ENCODE measurements around the gene AGAP1.

The AGAP1 gene

GRCh38 chr2:235954888-235955480 lies 461.1 kb downstream of the AGAP1 start:
- Histone ChIP-seq H3K4me1 (ENCODE audit: control insufficient read depth, insufficient read depth, low read length) (peaks cover 6% of the 10 kb centered on the region), H3K27me3 (ENCODE audit: control insufficient read depth, insufficient read depth, low read length) (no peaks in the 10 kb centered on the region), H3K4me3 (ENCODE audit: low read length) (no peak overlapping the region), H3K27ac (ENCODE audit: low read length) (no peak overlapping the region), H3K36me3 (ENCODE audit: control insufficient read depth, insufficient read depth, low read length) (no peaks in the 10 kb centered on the region), H3K9me3 (ENCODE audit: control insufficient read depth, insufficient read depth, low read length) (no peaks in the 10 kb centered on the region)
- DNase-seq (ENCODE audit: low read depth, low spot score), result no peak
- whole genome bisulfite sequencing (ENCODE audit: insufficient coverage, insufficient read length), result no CpG with 5 or more reads among the region's 13 CpGs

DNA sequence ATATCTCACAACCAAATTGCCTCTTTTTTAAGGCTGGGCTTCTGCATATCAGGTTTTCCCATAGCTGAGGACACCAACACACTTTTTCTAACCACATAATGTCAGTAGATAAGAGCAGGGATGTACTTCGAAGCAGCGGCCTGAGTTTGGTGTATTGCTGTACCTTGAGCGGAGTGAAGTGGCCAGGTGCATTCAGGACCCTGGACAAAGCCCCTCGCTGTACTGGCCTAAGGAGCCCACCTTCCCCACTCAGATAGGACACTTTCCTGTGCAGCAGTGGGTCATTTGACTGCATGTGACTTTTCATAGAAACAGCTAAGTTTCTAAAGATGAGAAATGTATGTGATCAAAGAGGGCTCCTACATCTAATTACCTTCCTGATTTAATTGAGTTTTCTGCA lies 461.8 kb downstream of the AGAP1 start:
- no peak for DNase-seq (ENCODE audit: low read depth, low spot score)
- no peak overlapping the region for H3K27ac ChIP-seq (ENCODE audit: low read length)

GRCh38 chr2:235956281-235956970 lies 462.6 kb downstream of the AGAP1 start:
- no CpG with 5 or more reads among the region's 8 CpGs for WGBS (ENCODE audit: insufficient coverage, insufficient read length)
- no peak for DNase-seq (ENCODE audit: low read depth, low spot score)
- H3K9me3 ChIP-seq (ENCODE audit: control insufficient read depth, insufficient read depth, low read length), result no peaks in the 10 kb centered on the region
- H3K27me3 ChIP-seq (ENCODE audit: control insufficient read depth, insufficient read depth, low read length), result no peaks in the 10 kb centered on the region
- H3K4me1 ChIP-seq (ENCODE audit: control insufficient read depth, insufficient read depth, low read length), result peaks cover 2% of the 10 kb centered on the region
- no peak overlapping the region for H3K4me3 ChIP-seq (ENCODE audit: low read length)
- H3K36me3 ChIP-seq (ENCODE audit: control insufficient read depth, insufficient read depth, low read length), result no peaks in the 10 kb centered on the region
- H3K27ac ChIP-seq (ENCODE audit: low read length), result no peak overlapping the region

More for the DNA sequence above, 461.8 kb downstream of the AGAP1 start:
- Histone ChIP-seq H3K4me1 (ENCODE audit: control insufficient read depth, insufficient read depth, low read length) (peaks cover 2% of the 10 kb centered on the region), H3K27me3 (ENCODE audit: control insufficient read depth, insufficient read depth, low read length) (no peaks in the 10 kb centered on the region), H3K36me3 (ENCODE audit: control insufficient read depth, insufficient read depth, low read length) (no peaks in the 10 kb centered on the region), H3K4me3 (ENCODE audit: low read length) (no peak overlapping the region), H3K9me3 (ENCODE audit: control insufficient read depth, insufficient read depth, low read length) (no peaks in the 10 kb centered on the region)
- no CpG with 5 or more reads among the region's 4 CpGs for WGBS (ENCODE audit: insufficient coverage, insufficient read length)

- Histone ChIP-seq H3K27ac (ENCODE audit: low read length) (no peak overlapping the region), H3K27me3 (ENCODE audit: control insufficient read depth, insufficient read depth, low read length) (no peaks in the 10 kb centered on the region), H3K4me3 (ENCODE audit: low read length) (no peak overlapping the region), H3K4me1 (ENCODE audit: control insufficient read depth, insufficient read depth, low read length) (peaks cover 2% of the 10 kb centered on the region), H3K9me3 (ENCODE audit: control insufficient read depth, insufficient read depth, low read length) (no peaks in the 10 kb centered on the region), H3K36me3 (ENCODE audit: control insufficient read depth, insufficient read depth, low read length) (no peaks in the 10 kb centered on the region)
- DNase-seq (ENCODE audit: low read depth, low spot score), result no peak
- WGBS (ENCODE audit: insufficient coverage, insufficient read length), result no CpG with 5 or more reads among the region's 9 CpGs
Measured at GRCh38 chr2:235957251-235957650, 463.4 kb downstream of the AGAP1 start.

DNA sequence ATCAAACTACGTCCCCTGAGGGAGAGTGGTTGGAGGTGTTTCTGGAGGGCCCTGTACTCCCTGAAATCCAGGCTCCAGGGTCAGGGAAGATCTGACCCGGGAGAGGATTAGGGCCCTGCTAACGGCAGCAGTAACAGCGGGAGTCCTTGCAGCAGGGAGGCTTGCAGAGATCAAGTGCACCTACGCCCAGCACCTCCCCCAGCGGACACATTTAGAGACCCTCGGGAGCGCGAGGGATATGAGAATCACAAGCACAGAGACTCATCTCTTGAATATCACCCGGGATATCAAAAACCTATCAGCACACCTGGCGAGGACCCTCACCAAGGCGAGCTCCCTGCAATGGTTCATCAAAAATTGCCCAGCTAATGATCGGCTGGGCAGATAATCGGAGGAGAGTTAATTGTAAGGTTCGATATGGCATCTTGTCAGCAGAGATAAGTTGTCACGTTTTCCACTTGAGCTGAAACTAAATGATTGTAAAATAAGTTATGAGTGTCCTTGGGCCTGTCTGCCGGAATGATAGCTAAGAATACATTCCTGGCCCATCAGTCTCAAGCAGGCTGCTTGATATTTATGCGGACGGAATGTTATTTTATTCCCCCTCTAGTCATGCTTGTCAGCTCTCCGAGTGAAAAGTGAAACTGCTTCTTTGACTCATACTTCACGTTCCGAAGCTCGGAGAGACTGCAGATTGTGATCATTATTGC lies 464.5 kb downstream of the AGAP1 start:
- Histone ChIP-seq H3K36me3 (ENCODE audit: control insufficient read depth, insufficient read depth, low read length) (no peaks in the 10 kb centered on the region), H3K9me3 (ENCODE audit: control insufficient read depth, insufficient read depth, low read length) (no peaks in the 10 kb centered on the region), H3K4me1 (ENCODE audit: control insufficient read depth, insufficient read depth, low read length) (no peaks in the 10 kb centered on the region; the same call in 1 of the 2 replicates), H3K27ac (ENCODE audit: low read length) (no peak overlapping the region), H3K4me3 (ENCODE audit: low read length) (no peak overlapping the region), H3K27me3 (ENCODE audit: control insufficient read depth, insufficient read depth, low read length) (no peaks in the 10 kb centered on the region)
- no CpG with 5 or more reads among the region's 23 CpGs for WGBS (ENCODE audit: insufficient coverage, insufficient read length)
- DNase-seq (ENCODE audit: low read depth, low spot score), result no peak

- Histone ChIP-seq H3K27ac (ENCODE audit: low read length) (no peak overlapping the region), H3K4me3 (ENCODE audit: low read length) (no peak overlapping the region), H3K9me3 (ENCODE audit: control insufficient read depth, insufficient read depth, low read length) (no peaks in the 10 kb centered on the region), H3K4me1 (ENCODE audit: control insufficient read depth, insufficient read depth, low read length) (no peaks in the 10 kb centered on the region; the same call in 1 of the 2 replicates), H3K36me3 (ENCODE audit: control insufficient read depth, insufficient read depth, low read length) (no peaks in the 10 kb centered on the region), H3K27me3 (ENCODE audit: control insufficient read depth, insufficient read depth, low read length) (no peaks in the 10 kb centered on the region)
- no CpG with 5 or more reads among the region's 29 CpGs for WGBS (ENCODE audit: insufficient coverage, insufficient read length)
- no peak for DNase-seq (ENCODE audit: low read depth, low spot score)
Measured at GRCh38 chr2:235958931-235959410, 465.1 kb downstream of the AGAP1 start.

DNA sequence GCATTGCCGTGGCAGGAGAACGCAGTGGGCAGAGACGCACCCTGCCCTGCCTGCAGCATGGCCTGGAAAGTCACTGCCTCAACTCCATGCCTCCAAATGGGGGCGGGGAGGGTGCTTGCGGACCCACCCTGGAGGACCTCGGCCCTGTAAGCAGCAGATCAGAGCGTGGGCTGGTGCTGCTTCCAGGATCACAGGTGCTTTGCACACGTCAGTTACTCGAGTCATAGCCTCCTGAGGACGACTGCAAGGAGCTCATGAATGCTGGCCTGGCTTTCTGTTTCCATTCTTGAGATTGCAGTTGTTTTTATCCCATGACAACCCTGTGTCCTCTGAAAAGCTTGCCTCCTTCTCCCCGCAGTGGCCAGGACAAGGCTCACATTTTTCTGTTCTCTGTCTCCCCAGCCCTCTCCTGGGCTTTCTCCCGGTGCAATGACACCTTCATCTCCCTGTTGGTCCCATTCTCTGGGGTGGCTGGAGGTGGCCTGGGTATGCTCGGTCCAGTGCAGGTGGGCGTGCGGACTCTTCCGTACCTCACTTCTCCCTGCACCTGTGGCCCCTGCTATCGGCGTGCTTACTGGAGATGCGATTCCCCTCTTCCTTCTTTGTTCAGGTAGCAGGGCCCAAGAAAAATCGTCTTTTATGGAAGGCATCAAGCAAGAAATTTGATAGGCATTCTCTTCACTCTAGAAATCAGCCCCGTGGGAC lies 466.3 kb downstream of the AGAP1 start:
- no peaks in the 10 kb centered on the region; the same call in 1 of the 2 replicates for H3K4me1 ChIP-seq (ENCODE audit: control insufficient read depth, insufficient read depth, low read length)
- DNase-seq (ENCODE audit: low read depth, low spot score), result no peak
- no peaks in the 10 kb centered on the region for H3K27me3 ChIP-seq (ENCODE audit: control insufficient read depth, insufficient read depth, low read length)
- H3K4me3 ChIP-seq (ENCODE audit: low read length), result no peak overlapping the region
- H3K9me3 ChIP-seq (ENCODE audit: control insufficient read depth, insufficient read depth, low read length), result no peaks in the 10 kb centered on the region
- no CpG with 5 or more reads among the region's 21 CpGs for WGBS (ENCODE audit: insufficient coverage, insufficient read length)
- H3K27ac ChIP-seq (ENCODE audit: low read length), result no peak overlapping the region
- H3K36me3 ChIP-seq (ENCODE audit: control insufficient read depth, insufficient read depth, low read length), result no peaks in the 10 kb centered on the region

GRCh38 chr2:235960716-235961640 lies 467.1 kb downstream of the AGAP1 start:
- H3K9me3 ChIP-seq (ENCODE audit: control insufficient read depth, insufficient read depth, low read length), result no peaks in the 10 kb centered on the region
- no peak for DNase-seq (ENCODE audit: low read depth, low spot score)
- no peak overlapping the region for H3K27ac ChIP-seq (ENCODE audit: low read length)
- no peaks in the 10 kb centered on the region for H3K36me3 ChIP-seq (ENCODE audit: control insufficient read depth, insufficient read depth, low read length)
- WGBS (ENCODE audit: insufficient coverage, insufficient read length), result no CpG with 5 or more reads among the region's 31 CpGs
- no peaks in the 10 kb centered on the region; the same call in 1 of the 2 replicates for H3K4me1 ChIP-seq (ENCODE audit: control insufficient read depth, insufficient read depth, low read length)
- no peaks in the 10 kb centered on the region for H3K27me3 ChIP-seq (ENCODE audit: control insufficient read depth, insufficient read depth, low read length)
- H3K4me3 ChIP-seq (ENCODE audit: low read length), result no peak overlapping the region

GRCh38 chr2:235961711-235962110 lies 467.9 kb downstream of the AGAP1 start:
- no peak overlapping the region for H3K4me3 ChIP-seq (ENCODE audit: low read length)
- no peak for DNase-seq (ENCODE audit: low read depth, low spot score)
- no peaks in the 10 kb centered on the region for H3K27me3 ChIP-seq (ENCODE audit: control insufficient read depth, insufficient read depth, low read length)
- no peaks in the 10 kb centered on the region for H3K4me1 ChIP-seq (ENCODE audit: control insufficient read depth, insufficient read depth, low read length)
- no CpG with 5 or more reads among the region's 12 CpGs for WGBS (ENCODE audit: insufficient coverage, insufficient read length)
- H3K9me3 ChIP-seq (ENCODE audit: control insufficient read depth, insufficient read depth, low read length), result no peaks in the 10 kb centered on the region
- no peaks in the 10 kb centered on the region for H3K36me3 ChIP-seq (ENCODE audit: control insufficient read depth, insufficient read depth, low read length)
- H3K27ac ChIP-seq (ENCODE audit: low read length), result no peak overlapping the region

Measured in iPS DF 6.9 (cell line).